GM12864 (cell line): ENCODE measurements around the gene LMO1.
A peak's percentile ranks its signal among the peaks of the same experiment; 100 is the strongest.

Experiments
- DNase-seq: peaks from one replicate; pipeline ENCODE4 v3.0.0-alpha.2; 2011; ENCODE audit warnings: low read depth
- H3K4me3 ChIP-seq: 2 replicates; pipeline ENCODE4 v1.5.1; 2011; ENCODE audit warnings: mild to moderate bottlenecking, low read depth, low read length, control low read depth
- TF ChIP-seq, protein P1 (sequence below): IDR thresholded peaks from 2 replicates; pipeline ENCODE4 v1.5.1; 2011; ENCODE audit warnings: low read depth, mild to moderate bottlenecking, moderate library complexity, low read length, control low read depth, inconsistent platforms; ENCODE audit errors: missing control alignments

LMO1 gene

DNA sequence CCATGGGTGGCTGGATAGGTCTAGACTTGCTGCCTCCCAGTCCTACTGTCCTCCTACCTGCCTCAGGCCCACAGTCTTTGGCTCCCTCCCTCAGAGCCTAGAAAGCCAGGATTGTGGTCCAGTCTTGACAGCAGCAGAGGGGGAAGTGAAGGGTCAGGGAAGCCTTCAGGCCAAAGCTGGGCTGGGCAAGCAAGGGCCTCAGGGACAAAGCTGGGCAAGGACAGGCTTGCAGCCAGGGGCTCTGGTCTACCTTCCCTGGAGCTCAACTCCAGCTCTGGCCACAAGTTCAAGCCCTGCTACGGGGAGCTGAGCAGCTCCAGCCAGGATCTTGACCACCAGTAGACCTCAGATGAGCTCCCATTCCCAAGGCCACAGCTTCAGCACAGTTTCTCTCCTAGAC lies 14.9 kb downstream of the LMO1 start:
- no peak for DNase-seq
- H3K4me3 ChIP-seq, result no peak overlapping the region
- TF ChIP-seq, protein P1, sequence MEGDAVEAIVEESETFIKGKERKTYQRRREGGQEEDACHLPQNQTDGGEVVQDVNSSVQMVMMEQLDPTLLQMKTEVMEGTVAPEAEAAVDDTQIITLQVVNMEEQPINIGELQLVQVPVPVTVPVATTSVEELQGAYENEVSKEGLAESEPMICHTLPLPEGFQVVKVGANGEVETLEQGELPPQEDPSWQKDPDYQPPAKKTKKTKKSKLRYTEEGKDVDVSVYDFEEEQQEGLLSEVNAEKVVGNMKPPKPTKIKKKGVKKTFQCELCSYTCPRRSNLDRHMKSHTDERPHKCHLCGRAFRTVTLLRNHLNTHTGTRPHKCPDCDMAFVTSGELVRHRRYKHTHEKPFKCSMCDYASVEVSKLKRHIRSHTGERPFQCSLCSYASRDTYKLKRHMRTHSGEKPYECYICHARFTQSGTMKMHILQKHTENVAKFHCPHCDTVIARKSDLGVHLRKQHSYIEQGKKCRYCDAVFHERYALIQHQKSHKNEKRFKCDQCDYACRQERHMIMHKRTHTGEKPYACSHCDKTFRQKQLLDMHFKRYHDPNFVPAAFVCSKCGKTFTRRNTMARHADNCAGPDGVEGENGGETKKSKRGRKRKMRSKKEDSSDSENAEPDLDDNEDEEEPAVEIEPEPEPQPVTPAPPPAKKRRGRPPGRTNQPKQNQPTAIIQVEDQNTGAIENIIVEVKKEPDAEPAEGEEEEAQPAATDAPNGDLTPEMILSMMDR, result no peak

DNA sequence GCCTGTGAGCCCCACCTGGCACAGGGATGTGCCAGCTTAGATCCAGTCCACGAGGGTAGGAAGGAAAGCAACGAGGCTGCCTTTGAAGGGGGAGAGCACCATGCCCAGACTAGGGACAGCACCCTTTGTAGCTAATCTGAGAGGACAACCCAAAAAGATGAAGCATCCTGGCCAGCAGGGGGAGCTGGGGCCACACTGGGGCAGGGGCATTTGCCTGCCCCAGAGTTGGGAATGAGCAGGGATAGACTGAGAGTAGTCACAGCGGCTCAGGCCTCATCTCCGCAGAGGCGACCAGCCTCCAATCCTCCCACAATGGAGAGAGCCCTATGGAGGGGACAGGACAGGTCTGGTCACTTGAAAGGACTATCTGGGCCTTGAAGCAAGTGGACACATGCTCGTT lies 16.4 kb downstream of the LMO1 start:
- H3K4me3 ChIP-seq, result no peak overlapping the region
- TF ChIP-seq, protein P1, result peak; percentile 63
- no peak for DNase-seq

DNA sequence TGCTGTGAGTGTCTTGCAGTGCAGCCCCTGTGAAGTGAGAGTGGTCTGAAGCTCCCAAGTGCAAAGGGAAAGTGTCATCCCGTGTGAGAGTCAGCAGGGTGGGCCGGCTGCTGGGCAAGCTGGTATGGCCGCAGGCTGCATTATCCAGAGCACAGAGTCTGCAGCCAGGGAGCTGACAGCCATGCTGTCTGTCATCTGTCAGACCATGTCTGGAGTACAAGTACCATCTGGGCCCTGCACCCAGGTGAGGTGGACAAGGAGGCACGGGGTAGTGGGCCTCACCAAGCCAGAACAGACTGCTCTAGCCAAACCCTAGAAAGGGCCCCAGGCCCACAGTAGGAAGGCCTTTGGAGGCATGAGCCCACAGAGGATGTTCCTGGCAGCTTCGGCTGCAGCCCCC lies 20.2 kb downstream of the LMO1 start:
- TF ChIP-seq, protein P1, result no peak
- H3K4me3 ChIP-seq, result no peak overlapping the region
- DNase-seq, result no peak

DNA sequence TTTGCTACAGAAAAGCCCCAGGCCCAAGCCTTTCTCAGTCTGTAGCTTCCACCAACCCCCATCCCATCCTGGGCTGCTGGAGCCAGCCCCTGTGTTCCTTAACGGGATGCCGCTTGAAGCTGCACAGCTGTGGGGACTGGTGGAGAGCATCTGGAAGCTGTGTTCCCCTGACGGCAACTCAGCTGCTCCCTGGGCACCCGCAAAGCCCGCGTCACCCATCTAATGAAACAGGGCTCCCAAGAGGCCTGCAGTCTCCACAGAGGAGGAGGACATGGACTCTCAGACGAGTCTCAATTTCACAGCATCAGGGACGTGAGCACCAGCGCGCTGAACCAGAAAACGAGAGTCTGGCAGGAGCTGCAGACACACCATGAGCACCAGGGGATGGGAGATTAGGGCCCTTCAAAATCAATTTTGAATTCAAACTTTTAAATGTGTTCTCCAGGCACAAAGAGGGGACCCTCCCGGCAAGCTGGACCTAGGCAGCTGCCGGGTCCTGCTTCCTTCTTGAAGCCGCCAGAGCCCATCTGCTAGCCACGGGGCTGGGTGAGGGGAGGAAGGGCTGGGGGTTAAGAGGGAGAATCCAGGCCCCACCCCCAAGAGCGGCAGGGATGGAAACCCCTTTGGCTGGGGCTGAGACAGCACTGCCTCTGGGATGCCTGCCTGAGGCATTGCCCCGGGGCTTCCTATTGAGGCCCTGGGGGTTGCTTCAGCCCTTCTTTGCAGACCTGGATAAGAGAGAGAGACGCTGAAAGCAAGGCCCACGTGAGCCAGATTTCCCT lies 21.0 kb downstream of the LMO1 start:
- no peak for DNase-seq
- TF ChIP-seq, protein P1, result no peak
- no peak overlapping the region for H3K4me3 ChIP-seq

DNA sequence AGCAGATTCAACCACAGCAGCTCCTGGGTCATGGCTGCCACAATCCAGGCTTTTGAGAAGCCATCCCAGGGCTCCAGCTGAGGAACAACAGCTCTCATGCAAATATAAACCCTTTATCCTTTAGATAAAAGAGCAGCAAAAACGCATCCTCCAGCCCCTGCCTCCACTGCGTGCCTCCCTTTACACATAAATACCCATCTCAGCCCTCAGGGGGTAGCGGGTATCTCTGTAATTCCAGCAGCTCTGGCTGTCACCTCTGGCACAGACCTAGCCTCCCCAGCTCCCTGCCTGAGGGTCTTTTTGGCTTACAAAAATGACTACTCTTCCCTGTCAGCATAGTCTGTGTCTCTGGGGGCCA lies 21.6 kb downstream of the LMO1 start:
- DNase-seq, result no peak
- TF ChIP-seq, protein P1, result no peak
- no peak overlapping the region for H3K4me3 ChIP-seq

DNA sequence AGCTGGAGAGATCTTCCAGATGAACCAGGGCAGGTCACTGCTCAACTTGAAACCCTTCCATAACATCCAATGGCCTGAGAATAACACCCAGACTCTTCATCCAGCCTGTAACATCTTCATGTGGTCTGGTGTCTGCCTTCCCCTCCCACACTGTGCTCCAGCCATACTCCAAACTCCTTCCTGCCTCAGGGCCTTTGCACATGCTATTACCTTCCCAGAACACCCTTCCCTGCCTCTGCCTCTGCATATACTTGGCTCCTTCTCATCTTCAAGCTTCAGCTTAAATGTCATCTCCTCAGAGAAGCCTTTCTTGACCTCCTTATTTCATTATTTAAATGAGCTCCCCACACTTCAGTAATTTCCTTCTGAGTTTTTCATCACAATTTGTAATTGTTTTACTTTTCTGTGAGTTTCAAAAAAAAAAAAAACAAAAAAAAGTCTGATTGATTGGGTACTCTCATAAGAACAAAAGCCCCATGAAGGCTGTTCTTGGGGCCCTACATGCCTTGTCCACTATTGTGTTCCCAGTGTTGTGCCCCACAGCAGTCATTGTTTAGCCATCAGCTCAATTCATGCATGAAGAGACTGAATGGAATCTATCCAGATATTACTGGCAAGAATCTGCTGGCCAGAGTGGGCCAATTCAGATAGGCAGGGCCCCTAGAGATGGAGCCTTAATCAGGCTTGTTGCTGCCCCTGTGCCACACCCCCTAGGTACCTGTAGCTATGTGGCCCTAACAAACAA lies 22.1 kb downstream of the LMO1 start:
- DNase-seq, result no peak
- no peak overlapping the region for H3K4me3 ChIP-seq
- TF ChIP-seq, protein P1, result no peak
